GM13977 (cell line): ENCODE results near the gene RPS6KB2.
A peak's percentile ranks its signal among the peaks of the same experiment; 100 is the strongest.

Source experiments
- DNase-seq: peaks from one replicate; pipeline ENCODE4 v3.0.0; 2012; ENCODE audit warnings: low spot score
- in situ Hi-C: fragments of 300-500 bp; cut with MboI; formaldehyde crosslinking; loops from one replicate; pipeline ENCODE4 v1.12.0; 2022; ENCODE audit warnings: low sequenced_read_pairs, low pct_unique_long_range_greater_than_20kb, mixed read lengths, inconsistent platforms; ENCODE audit not compliant: unreplicated experiment
- TF ChIP-seq, protein P1 (sequence below): IDR thresholded peaks from 2 replicates; pipeline ENCODE4 v1.5.1; 2012; ENCODE audit warnings: mild to moderate bottlenecking, control low read depth; ENCODE audit not compliant: insufficient read depth; ENCODE audit errors: extremely low read depth, missing control alignments

Gene RPS6KB2

DNA sequence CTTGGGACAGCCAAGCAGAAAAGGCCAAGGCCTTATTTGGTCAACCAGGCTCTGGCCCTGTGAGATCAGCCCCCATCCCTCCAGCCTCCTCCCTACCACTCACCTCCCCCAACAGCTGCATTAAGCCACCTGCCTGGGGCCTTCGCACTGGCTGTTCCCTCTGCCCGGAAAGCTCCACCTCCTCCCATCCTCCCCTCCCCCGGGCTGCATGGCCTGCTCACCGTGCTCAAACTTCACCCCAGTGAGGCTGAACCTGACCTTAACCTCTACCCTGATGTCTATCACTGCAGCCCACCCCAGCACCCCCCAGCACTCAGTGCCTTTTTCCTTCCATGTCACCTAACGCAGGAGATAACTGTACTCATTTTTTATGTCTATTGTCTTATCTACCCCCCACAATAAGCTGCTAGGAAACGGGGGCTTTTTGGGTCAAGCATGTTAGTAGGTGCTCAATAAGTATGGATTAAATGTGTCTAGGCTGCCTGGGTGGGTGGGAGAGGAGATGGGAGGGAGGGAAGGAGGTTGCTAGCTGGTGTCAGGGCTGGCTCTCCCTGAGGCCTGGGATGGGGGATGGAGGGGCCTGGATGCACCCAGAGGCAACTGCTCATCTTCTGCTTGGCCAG is 8.3 kb downstream of the RPS6KB2 start:
- in situ Hi-C loops = no loop called here
- peak; percentile 93 for DNase-seq
- TF ChIP-seq, protein P1, sequence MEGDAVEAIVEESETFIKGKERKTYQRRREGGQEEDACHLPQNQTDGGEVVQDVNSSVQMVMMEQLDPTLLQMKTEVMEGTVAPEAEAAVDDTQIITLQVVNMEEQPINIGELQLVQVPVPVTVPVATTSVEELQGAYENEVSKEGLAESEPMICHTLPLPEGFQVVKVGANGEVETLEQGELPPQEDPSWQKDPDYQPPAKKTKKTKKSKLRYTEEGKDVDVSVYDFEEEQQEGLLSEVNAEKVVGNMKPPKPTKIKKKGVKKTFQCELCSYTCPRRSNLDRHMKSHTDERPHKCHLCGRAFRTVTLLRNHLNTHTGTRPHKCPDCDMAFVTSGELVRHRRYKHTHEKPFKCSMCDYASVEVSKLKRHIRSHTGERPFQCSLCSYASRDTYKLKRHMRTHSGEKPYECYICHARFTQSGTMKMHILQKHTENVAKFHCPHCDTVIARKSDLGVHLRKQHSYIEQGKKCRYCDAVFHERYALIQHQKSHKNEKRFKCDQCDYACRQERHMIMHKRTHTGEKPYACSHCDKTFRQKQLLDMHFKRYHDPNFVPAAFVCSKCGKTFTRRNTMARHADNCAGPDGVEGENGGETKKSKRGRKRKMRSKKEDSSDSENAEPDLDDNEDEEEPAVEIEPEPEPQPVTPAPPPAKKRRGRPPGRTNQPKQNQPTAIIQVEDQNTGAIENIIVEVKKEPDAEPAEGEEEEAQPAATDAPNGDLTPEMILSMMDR = no peak

DNA sequence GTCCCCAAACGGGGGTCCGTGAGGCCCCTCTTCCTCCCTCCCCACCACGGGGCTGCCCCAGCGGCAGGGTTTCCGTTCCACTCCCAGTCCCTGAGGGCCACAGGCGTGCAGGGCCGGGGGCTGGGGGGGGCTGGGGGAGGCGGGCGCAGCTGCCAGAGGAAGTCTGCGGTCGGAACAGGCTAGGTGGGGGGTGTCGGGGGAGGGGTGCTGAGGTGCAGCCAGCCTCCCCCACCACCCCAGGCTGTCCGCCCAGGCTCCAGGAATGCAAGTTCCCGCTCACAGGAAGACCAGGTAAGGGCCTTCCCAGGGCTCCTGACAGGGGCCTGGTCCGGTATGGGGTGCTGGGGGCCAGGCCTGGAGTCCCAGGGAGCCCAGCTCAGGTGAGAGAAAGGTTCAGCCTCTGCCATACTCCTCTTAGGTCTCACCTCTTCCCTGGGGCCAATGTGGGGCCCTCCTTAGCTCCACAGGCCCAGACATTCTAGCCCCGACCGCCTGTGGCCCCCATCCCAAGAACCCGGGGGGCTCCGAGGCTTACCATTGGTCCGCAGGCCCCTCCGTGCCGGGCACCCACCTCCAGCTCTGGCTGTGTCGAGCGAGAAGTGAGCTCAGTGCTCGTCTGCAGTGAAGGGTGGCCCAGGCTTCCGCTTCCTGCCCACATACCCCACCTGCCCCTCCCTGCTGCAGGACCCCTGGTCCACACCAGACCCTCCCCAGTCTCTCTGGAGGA is 9.0 kb downstream of the RPS6KB2 start, which contains the start of gene PTPRCAP:
PTPRCAP (minus strand) TSS at position 601 of the 727 bp plus-strand sequence; CDS start at position 538, 63 bp downstream.
- DNase-seq = peak; percentile 85
- TF ChIP-seq, protein P1 = no peak
- in situ Hi-C loops = no loop called here

DNA sequence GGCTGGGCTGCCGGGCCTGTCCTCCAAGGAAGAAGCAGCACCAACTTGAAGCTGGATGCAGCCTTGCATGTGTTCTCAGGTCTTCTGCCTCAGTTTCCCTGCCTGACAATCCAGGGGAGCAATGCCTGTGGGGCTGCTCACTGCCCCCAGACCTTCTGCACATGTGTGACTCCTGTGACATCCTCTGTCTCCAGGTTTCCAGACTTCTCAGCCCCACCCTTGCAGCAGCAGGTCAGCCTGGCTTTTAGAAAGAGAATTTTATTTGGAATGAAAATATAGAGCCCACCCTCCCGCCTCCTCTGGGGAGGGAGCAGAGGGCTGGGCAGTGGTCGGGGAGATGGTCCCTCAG is 9.5 kb downstream of the RPS6KB2 start:
- DNase-seq = no peak
- TF ChIP-seq, protein P1 = no peak
- in situ Hi-C loops = no loop called here

DNA sequence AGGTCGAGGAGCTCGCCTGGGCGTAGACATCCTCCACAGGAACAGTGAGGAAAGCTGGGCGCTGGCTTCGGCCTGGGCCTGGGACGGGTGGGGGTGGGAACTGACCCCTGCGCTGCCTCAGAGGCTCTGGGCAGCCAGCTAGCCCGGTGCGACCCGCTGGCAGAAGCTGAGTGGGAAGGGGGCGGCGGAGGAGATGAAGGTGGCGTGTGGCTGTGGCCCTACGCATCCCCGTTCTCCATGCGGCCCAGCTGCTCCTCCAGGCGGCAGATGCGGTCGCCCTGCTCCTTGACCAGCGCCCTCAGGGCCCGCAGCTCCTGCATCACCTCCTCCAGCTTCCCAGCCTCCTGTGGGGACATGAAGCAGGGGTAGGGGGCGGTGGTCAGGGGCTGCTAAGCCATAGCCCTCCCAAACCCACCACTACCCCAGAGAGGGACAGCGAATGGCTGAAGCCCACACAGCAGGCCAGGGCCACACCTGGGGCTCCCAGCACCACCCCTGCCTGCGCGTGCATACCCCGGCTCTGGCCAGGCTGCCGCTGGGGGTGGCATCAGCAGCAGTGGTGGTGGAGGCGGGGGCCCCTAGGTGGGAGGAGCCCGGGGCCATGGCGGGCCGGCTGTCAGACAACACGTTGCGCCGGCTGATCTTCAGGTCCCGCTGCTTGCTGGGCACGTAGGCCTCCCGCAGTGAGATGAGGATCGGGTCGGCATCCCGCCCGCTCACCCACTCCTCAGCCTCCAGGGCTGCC is 10.0 kb downstream of the RPS6KB2 start:
- in situ Hi-C loops = no loop called here
- DNase-seq = no peak
- TF ChIP-seq, protein P1 = no peak

DNA sequence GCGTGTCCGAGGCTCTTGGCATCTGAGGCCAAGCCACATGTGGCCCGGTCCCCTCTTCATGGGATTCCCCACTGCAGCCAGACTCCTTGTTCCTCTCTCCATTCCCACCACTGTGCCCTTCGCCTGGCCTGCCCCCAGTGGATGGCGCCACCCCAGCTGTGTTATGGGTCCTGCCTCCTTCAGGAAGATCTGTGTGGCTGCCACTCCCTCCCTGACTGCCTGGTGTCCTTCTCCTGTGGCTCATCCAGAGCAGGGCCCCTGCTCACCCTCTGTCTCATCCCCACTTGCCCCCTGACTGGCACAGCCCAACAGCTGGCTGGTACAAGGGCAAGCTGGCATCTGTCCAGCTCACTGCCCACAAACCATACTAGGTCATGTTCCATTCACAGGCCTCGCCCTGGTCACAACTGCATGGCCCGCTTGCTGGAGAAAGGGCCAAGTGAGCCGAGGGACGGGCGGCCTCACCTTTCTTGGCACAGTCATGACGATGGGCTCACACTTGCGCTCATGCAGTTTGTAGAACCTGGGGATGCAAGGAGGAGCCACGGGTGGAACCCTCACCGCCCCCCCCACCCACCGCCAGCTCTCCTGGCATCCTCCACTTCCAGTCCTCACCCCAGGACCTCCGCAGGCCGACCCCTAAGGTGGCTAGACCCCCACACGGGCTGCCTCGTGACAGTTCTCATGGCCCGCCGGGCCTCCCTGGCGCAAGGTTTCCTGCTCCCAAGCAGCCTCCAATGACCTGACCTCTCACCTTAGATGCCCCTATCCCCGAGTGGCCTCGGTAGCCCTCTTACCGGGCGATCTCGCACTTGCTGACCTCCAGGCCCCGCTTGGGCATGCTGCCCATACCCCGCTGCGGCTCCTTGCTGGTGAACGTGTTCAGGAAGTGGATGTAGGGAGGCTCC is 11.3 kb downstream of the RPS6KB2 start:
- TF ChIP-seq, protein P1 = peak; percentile 49
- DNase-seq = no peak
- in situ Hi-C loops = no loop called here
